WERI-Rb-1 (cell line): ENCODE results near the gene KCNG1.

Experiments used
- DNase-seq: peaks from one replicate; pipeline ENCODE4 v3.0.0-alpha.2; 2020
- H3K27ac ChIP-seq: fragments of 250-450 bp; sonication (Bioruptor Pico); 2 replicates; pipeline ENCODE4 v1.5.1; 2020; ENCODE audit warnings: mild to moderate bottlenecking, moderate library complexity
- H3K27me3 ChIP-seq: fragments of 250-450 bp; sonication (Bioruptor Pico); 2 replicates; pipeline ENCODE4 v1.5.1; 2021; ENCODE audit warnings: mild to moderate bottlenecking, low read depth, moderate library complexity; ENCODE audit not compliant: insufficient read depth, severe bottlenecking
- H3K36me3 ChIP-seq: fragments of 250-450 bp; sonication (Bioruptor Pico); 2 replicates; pipeline ENCODE4 v1.5.1; 2020; ENCODE audit warnings: mild to moderate bottlenecking, moderate library complexity
- H3K4me3 ChIP-seq: 2 replicates; pipeline ENCODE4 v1.5.1; 2011; ENCODE audit warnings: low read depth, mild to moderate bottlenecking, control low read depth, low read length
- H3K9me3 ChIP-seq: fragments of 250-450 bp; sonication (Bioruptor Pico); 2 replicates; pipeline ENCODE4 v1.5.1; 2021; ENCODE audit warnings: mild to moderate bottlenecking, moderate library complexity; ENCODE audit not compliant: severe bottlenecking
- CTCF ChIP-seq: IDR thresholded peaks from 2 replicates; pipeline ENCODE4 v1.5.1; 2011; ENCODE audit warnings: low read depth, mild to moderate bottlenecking, control low read depth, inconsistent platforms, low read length

Gene KCNG1

GRCh38 chr20:50977066-50978021, 45.6 kb downstream of the KCNG1 start:
- Histone ChIP-seq H3K27me3 (peaks cover 82% of the 10 kb centered on the region), H3K36me3 (no peaks in the 10 kb centered on the region), H3K4me3 (no peak overlapping the region), H3K9me3 (no peaks in the 10 kb centered on the region), H3K27ac (no peak overlapping the region)
- DNase-seq, result no peak
- no peak for TF ChIP-seq CTCF

DNA sequence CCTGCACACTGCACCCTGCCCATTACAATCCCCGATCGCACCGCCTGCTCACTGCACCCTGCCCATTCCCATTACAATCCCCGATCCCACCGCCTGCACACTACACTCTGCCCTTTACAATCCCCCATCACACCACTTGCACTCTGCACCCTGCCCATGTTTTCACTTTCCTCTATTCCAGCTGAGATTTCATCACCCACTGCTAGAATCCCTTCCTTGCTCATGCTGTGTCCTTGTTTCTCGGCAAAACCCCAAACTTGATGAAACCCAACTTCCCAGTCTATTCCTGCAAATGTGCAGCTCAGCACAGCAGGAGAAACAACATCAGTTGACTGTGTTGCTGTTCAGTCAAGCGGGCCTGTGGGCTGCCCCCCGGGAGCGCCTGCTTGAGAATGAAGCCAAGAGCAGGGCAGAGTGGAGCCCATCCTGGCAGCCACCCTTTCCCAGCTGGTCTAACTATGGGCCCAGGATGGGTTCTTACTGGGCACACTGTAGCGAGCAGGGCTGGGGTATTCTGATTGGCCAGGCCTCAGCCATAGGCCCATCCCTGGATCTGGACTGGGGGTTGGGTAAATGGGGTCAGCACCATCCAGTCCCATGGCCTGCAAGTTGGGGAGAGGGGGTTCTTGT, 47.1 kb downstream of the KCNG1 start:
- Histone ChIP-seq H3K4me3 (no peak overlapping the region), H3K27ac (no peak overlapping the region), H3K9me3 (no peaks in the 10 kb centered on the region), H3K27me3 (peaks cover 87% of the 10 kb centered on the region), H3K36me3 (no peaks in the 10 kb centered on the region)
- no peak for TF ChIP-seq CTCF
- no peak for DNase-seq

DNA sequence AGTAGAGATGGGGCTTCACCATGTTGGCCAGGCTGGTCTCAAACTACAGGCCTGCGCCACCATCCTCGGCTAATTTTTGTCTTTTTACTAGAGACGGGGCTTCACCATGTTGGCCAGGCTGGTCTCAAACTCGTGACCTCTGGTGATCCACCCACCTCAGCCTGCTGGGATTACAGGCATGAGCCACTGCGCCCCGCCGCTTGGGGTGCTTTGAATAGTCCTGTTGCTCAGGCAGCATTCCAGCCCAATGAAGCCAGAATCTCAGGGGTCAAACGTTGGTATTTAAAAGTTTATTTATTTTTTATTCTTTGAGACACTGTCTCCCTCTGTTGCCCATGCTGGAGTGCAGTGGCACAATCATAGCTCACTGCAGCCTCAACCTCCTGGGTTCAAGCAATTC, 53.0 kb downstream of the KCNG1 start:
- no peaks in the 10 kb centered on the region for H3K36me3 ChIP-seq
- peaks cover 60% of the 10 kb centered on the region for H3K27me3 ChIP-seq
- TF ChIP-seq CTCF, result no peak
- no peak for DNase-seq
- H3K4me3 ChIP-seq, result no peak overlapping the region
- no peak overlapping the region for H3K27ac ChIP-seq
- no peaks in the 10 kb centered on the region for H3K9me3 ChIP-seq

- Histone ChIP-seq H3K27me3 (peaks cover 58% of the 10 kb centered on the region), H3K36me3 (no peaks in the 10 kb centered on the region)
Observed at GRCh38 chr20:50969435-50969834, 53.5 kb downstream of the KCNG1 start.

DNA sequence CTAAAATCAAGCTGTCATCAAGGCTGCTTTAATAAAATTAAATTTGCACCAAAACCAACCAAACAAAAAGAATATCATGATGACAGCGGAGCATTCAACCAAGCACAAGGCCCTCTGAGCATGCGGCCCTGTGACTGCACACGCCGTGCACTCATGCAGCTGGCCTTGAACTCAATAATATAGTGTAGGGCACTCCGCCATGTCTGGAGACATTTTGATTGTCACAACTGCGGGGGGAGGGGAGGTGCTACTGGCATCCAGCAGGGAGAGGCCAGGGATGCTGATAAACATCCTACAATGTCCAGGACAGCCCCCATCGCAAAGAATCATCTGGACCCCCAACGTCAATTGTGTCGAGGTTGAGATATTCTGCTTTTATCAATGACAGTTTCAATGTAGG, 54.6 kb downstream of the KCNG1 start:
- H3K36me3 ChIP-seq, result no peaks in the 10 kb centered on the region
- H3K27me3 ChIP-seq, result peaks cover 50% of the 10 kb centered on the region
- TF ChIP-seq CTCF, result no peak
- H3K27ac ChIP-seq, result no peak overlapping the region
- H3K9me3 ChIP-seq, result no peaks in the 10 kb centered on the region
- DNase-seq, result no peak
- H3K4me3 ChIP-seq, result no peak overlapping the region

More at GRCh38 chr20:50969435-50969834, 53.5 kb downstream of the KCNG1 start:
- no peak for DNase-seq
- Histone ChIP-seq H3K27ac (no peak overlapping the region), H3K9me3 (no peaks in the 10 kb centered on the region), H3K4me3 (no peak overlapping the region)
- TF ChIP-seq CTCF, result no peak
